ENCODE data around the gene TAP1.
A peak's percentile ranks its signal among the peaks of the same experiment; 100 is the strongest.

Gene TAP1

GRCh38 chr6:32843331-32843978, 10.0 kb downstream of the TAP1 start:
- no peak for DNase-seq (ENCODE audit: low read depth, low spot score)
- Histone ChIP-seq H3K27me3 (ENCODE audit: insufficient read depth, insufficient read length) (peaks cover 67% of the 10 kb centered on the region), H3K9ac (ENCODE audit: insufficient read length, low read depth) (peak overlapping the region; percentile 64)

GRCh38 chr6:32842690-32843089, 10.8 kb downstream of the TAP1 start:
- Histone ChIP-seq H3K9ac (ENCODE audit: insufficient read length, low read depth) (no peak overlapping the region), H3K27me3 (ENCODE audit: insufficient read depth, insufficient read length) (peaks cover 64% of the 10 kb centered on the region), H3K4me3 (ENCODE audit: insufficient read length, low read depth) (no peak overlapping the region), H3K4me1 (ENCODE audit: insufficient read depth, insufficient read length) (peaks cover 2% of the 10 kb centered on the region), H3K9me3 (ENCODE audit: insufficient read depth, low read length) (no peaks in the 10 kb centered on the region; the same call in 1 of the 2 replicates), H3K36me3 (ENCODE audit: insufficient read depth, insufficient read length, low read length) (no peaks in the 10 kb centered on the region)
- no peak for TF ChIP-seq SUZ12 (IDR thresholded peaks at IDR 0.05; ENCODE audit: extremely low read depth, insufficient read depth, insufficient read length)
- no peak for TF ChIP-seq YY1 (IDR thresholded peaks at IDR 0.05; ENCODE audit: insufficient read depth, insufficient read length)
- no peak for TF ChIP-seq ZNF274 (IDR thresholded peaks at IDR 0.05; ENCODE audit: low read depth, low read length)
- DNase-seq (ENCODE audit: low read depth, low spot score): no peak

More at GRCh38 chr6:32843331-32843978, 10.0 kb downstream of the TAP1 start:
- H3K9me3 ChIP-seq (ENCODE audit: insufficient read depth, low read length): no peaks in the 10 kb centered on the region; the same call in 1 of the 2 replicates
- TF ChIP-seq SUZ12 (IDR thresholded peaks at IDR 0.05; ENCODE audit: extremely low read depth, insufficient read depth, insufficient read length) (peak; percentile 47), YY1 (IDR thresholded peaks at IDR 0.05; ENCODE audit: insufficient read depth, insufficient read length) (no peak)
- H3K4me3 ChIP-seq (ENCODE audit: insufficient read length, low read depth): peak overlapping the region; percentile 50
- H3K4me1 ChIP-seq (ENCODE audit: insufficient read depth, insufficient read length): peaks cover 2% of the 10 kb centered on the region
- no peaks in the 10 kb centered on the region for H3K36me3 ChIP-seq (ENCODE audit: insufficient read depth, insufficient read length, low read length)

- TF ChIP-seq SUZ12 (IDR thresholded peaks at IDR 0.05; ENCODE audit: extremely low read depth, insufficient read depth, insufficient read length) (no peak), ZNF274 (IDR thresholded peaks at IDR 0.05; ENCODE audit: low read depth, low read length) (no peak), YY1 (IDR thresholded peaks at IDR 0.05; ENCODE audit: insufficient read depth, insufficient read length) (no peak)
- peaks cover 5% of the 10 kb centered on the region for H3K4me1 ChIP-seq (ENCODE audit: insufficient read depth, insufficient read length)
- H3K9me3 ChIP-seq (ENCODE audit: insufficient read depth, low read length): no peaks in the 10 kb centered on the region; the same call in 1 of the 2 replicates
- DNase-seq (ENCODE audit: low read depth, low spot score): no peak
- no peak overlapping the region for H3K9ac ChIP-seq (ENCODE audit: insufficient read length, low read depth)
- no peak overlapping the region for H3K4me3 ChIP-seq (ENCODE audit: insufficient read length, low read depth)
- no peaks in the 10 kb centered on the region for H3K36me3 ChIP-seq (ENCODE audit: insufficient read depth, insufficient read length, low read length)
- H3K27me3 ChIP-seq (ENCODE audit: insufficient read depth, insufficient read length): peaks cover 65% of the 10 kb centered on the region
Measured at GRCh38 chr6:32842021-32842650, 11.4 kb downstream of the TAP1 start.

GRCh38 chr6:32840604-32841246, 12.8 kb downstream of the TAP1 start:
- Histone ChIP-seq H3K9ac (ENCODE audit: insufficient read length, low read depth) (no peak overlapping the region), H3K4me3 (ENCODE audit: insufficient read length, low read depth) (no peak overlapping the region), H3K27me3 (ENCODE audit: insufficient read depth, insufficient read length) (peaks cover 56% of the 10 kb centered on the region), H3K4me1 (ENCODE audit: insufficient read depth, insufficient read length) (peaks cover 5% of the 10 kb centered on the region), H3K36me3 (ENCODE audit: insufficient read depth, insufficient read length, low read length) (no peaks in the 10 kb centered on the region), H3K9me3 (ENCODE audit: insufficient read depth, low read length) (no peaks in the 10 kb centered on the region; the same call in 1 of the 2 replicates)
- DNase-seq (ENCODE audit: low read depth, low spot score): no peak
- TF ChIP-seq YY1 (IDR thresholded peaks at IDR 0.05; ENCODE audit: insufficient read depth, insufficient read length) (no peak), ZNF274 (IDR thresholded peaks at IDR 0.05; ENCODE audit: low read depth, low read length) (no peak), SUZ12 (IDR thresholded peaks at IDR 0.05; ENCODE audit: extremely low read depth, insufficient read depth, insufficient read length) (no peak)

- no peak for DNase-seq (ENCODE audit: low read depth, low spot score)
- H3K4me1 ChIP-seq (ENCODE audit: insufficient read depth, insufficient read length): peaks cover 3% of the 10 kb centered on the region
- TF ChIP-seq YY1 (IDR thresholded peaks at IDR 0.05; ENCODE audit: insufficient read depth, insufficient read length) (no peak), ZNF274 (IDR thresholded peaks at IDR 0.05; ENCODE audit: low read depth, low read length) (no peak)
- H3K9ac ChIP-seq (ENCODE audit: insufficient read length, low read depth): no peak overlapping the region
- no peaks in the 10 kb centered on the region for H3K36me3 ChIP-seq (ENCODE audit: insufficient read depth, insufficient read length, low read length)
- H3K27me3 ChIP-seq (ENCODE audit: insufficient read depth, insufficient read length): peaks cover 45% of the 10 kb centered on the region
- no peaks in the 10 kb centered on the region; the same call in 1 of the 2 replicates for H3K9me3 ChIP-seq (ENCODE audit: insufficient read depth, low read length)
- H3K4me3 ChIP-seq (ENCODE audit: insufficient read length, low read depth): no peak overlapping the region
Measured at GRCh38 chr6:32839356-32839755, 14.1 kb downstream of the TAP1 start.

GRCh38 chr6:32838114-32838958, 15.2 kb downstream of the TAP1 start, which contains the start of gene TAP2:
TSS of gene TAP2 (minus strand) at chr6:32838739. CDS start at chr6:32838233, 506 bp downstream.
- peak within 1 kb of the TSS; percentile 82 for H3K9ac ChIP-seq (ENCODE audit: insufficient read length, low read depth)
- no peaks in the 10 kb centered on the region for H3K36me3 ChIP-seq (ENCODE audit: insufficient read depth, insufficient read length, low read length)
- peaks cover 3% of the 10 kb centered on the region for H3K4me1 ChIP-seq (ENCODE audit: insufficient read depth, insufficient read length)
- peak within 1 kb of the TSS; percentile 59 for H3K4me3 ChIP-seq (ENCODE audit: insufficient read length, low read depth)
- no peaks in the 10 kb centered on the region; the same call in 1 of the 2 replicates for H3K9me3 ChIP-seq (ENCODE audit: insufficient read depth, low read length)
- DNase-seq (ENCODE audit: low read depth, low spot score): peak; percentile 73
- peaks cover 35% of the 10 kb centered on the region for H3K27me3 ChIP-seq (ENCODE audit: insufficient read depth, insufficient read length)
- TF ChIP-seq YY1 (IDR thresholded peaks at IDR 0.05; ENCODE audit: insufficient read depth, insufficient read length) (no peak), SUZ12 (IDR thresholded peaks at IDR 0.05; ENCODE audit: extremely low read depth, insufficient read depth, insufficient read length) (no peak), ZNF274 (IDR thresholded peaks at IDR 0.05; ENCODE audit: low read depth, low read length) (no peak)
